HEK293 (cell line): ENCODE data around the gene VAV2.

ENCODE experiments used
- AEBP2 ChIP-seq: fragments of 450-650 bp; formaldehyde crosslinking; IDR thresholded peaks from 2 replicates; pipeline ENCODE4 v1.5.1; 2016; ENCODE audit warnings: missing biosample characterization, missing genetic modification characterization, borderline replicate concordance
- GLIS2 ChIP-seq: fragments of 450-650 bp; formaldehyde crosslinking; IDR thresholded peaks from 2 replicates; pipeline ENCODE4 v1.5.1; 2016; ENCODE audit warnings: missing biosample characterization, missing genetic modification characterization
- HOXD13 ChIP-seq: sonication (generic); formaldehyde crosslinking; IDR thresholded peaks from 2 replicates; pipeline ENCODE4 v1.8.0; 2022; ENCODE audit warnings: missing genetic modification reagents, borderline replicate concordance
- KLF8 ChIP-seq: fragments of 450-650 bp; formaldehyde crosslinking; IDR thresholded peaks from 2 replicates; pipeline ENCODE4 v1.5.1; 2016; ENCODE audit warnings: missing biosample characterization, missing genetic modification characterization
- MEIS1 ChIP-seq: sonication (generic); formaldehyde crosslinking; IDR thresholded peaks from 2 replicates; pipeline ENCODE4 v1.8.1; 2022; ENCODE audit warnings: missing genetic modification reagents, mild to moderate bottlenecking, borderline replicate concordance
- REPIN1 ChIP-seq: fragments of 450-650 bp; formaldehyde crosslinking; IDR thresholded peaks from 2 replicates; pipeline ENCODE4 v1.5.1; 2017; ENCODE audit warnings: missing biosample characterization, missing genetic modification characterization, low read depth
- SALL2 ChIP-seq: fragments of 450-650 bp; formaldehyde crosslinking; IDR thresholded peaks from 2 replicates; pipeline ENCODE4 v1.5.0; 2017; ENCODE audit warnings: missing biosample characterization, mild to moderate bottlenecking, missing genetic modification characterization, borderline replicate concordance
- SETDB1 ChIP-seq: IDR thresholded peaks from one replicate; pipeline ENCODE4 v1.6.1; 2017; ENCODE audit warnings: mild to moderate bottlenecking, low read length, moderate library complexity, mixed read lengths; ENCODE audit not compliant: insufficient read length
- TCF7L2 ChIP-seq: IDR thresholded peaks from 2 replicates; pipeline ENCODE4 v1.6.1; 2011; ENCODE audit warnings: low read depth, mild to moderate bottlenecking, inconsistent platforms, low read length, moderate library complexity, borderline replicate concordance
- ZBTB1 ChIP-seq: fragments of 450-650 bp; formaldehyde crosslinking; IDR thresholded peaks from 2 replicates; pipeline ENCODE4 v1.5.1; 2016; ENCODE audit warnings: missing biosample characterization, missing genetic modification characterization
- ZNF121 ChIP-seq: fragments of 450-650 bp; formaldehyde crosslinking; IDR thresholded peaks from 2 replicates; pipeline ENCODE4 v1.5.1; 2016; ENCODE audit warnings: missing biosample characterization, missing genetic modification characterization
- ZNF138 ChIP-seq: fragments of 450-650 bp; formaldehyde crosslinking; IDR thresholded peaks from 2 replicates; pipeline ENCODE4 v1.5.1; 2016; ENCODE audit warnings: missing biosample characterization, missing genetic modification characterization, borderline replicate concordance
- ZNF16 ChIP-seq: fragments of 450-650 bp; formaldehyde crosslinking; IDR thresholded peaks from 2 replicates; pipeline ENCODE4 v1.5.1; 2016; ENCODE audit warnings: low read depth, missing biosample characterization, missing genetic modification characterization
- ZNF184 ChIP-seq: fragments of 450-650 bp; IDR thresholded peaks from 2 replicates; pipeline ENCODE4 v1.5.1; 2018; ENCODE audit warnings: missing biosample characterization, mild to moderate bottlenecking, missing genetic modification characterization
- ZNF2 ChIP-seq: fragments of 450-650 bp; formaldehyde crosslinking; IDR thresholded peaks from 2 replicates; pipeline ENCODE4 v1.5.1; 2016; ENCODE audit warnings: missing biosample characterization, missing genetic modification characterization
- ZNF214 ChIP-seq: fragments of 450-650 bp; formaldehyde crosslinking; IDR thresholded peaks from 2 replicates; pipeline ENCODE4 v1.5.1; 2017; ENCODE audit warnings: missing biosample characterization, mild to moderate bottlenecking, missing genetic modification characterization, borderline replicate concordance
- ZNF266 ChIP-seq: fragments of 450-650 bp; formaldehyde crosslinking; IDR thresholded peaks from 2 replicates; pipeline ENCODE4 v1.5.1; 2016; ENCODE audit warnings: missing biosample characterization, missing genetic modification characterization, low read depth
- ZNF302 ChIP-seq: fragments of 450-650 bp; formaldehyde crosslinking; IDR thresholded peaks from 2 replicates; pipeline ENCODE4 v1.5.1; 2016; ENCODE audit warnings: missing biosample characterization, missing genetic modification characterization, low read depth
- ZNF530 ChIP-seq: fragments of 450-650 bp; formaldehyde crosslinking; IDR thresholded peaks from 2 replicates; pipeline ENCODE4 v1.5.1; 2016; ENCODE audit warnings: low read depth, missing biosample characterization, missing genetic modification characterization
- ZNF548 ChIP-seq: fragments of 450-650 bp; formaldehyde crosslinking; IDR thresholded peaks from 2 replicates; pipeline ENCODE4 v1.5.1; 2016; ENCODE audit warnings: missing biosample characterization, missing genetic modification characterization
- ZNF558 ChIP-seq: fragments of 450-650 bp; formaldehyde crosslinking; IDR thresholded peaks from 2 replicates; pipeline ENCODE4 v1.5.1; 2016; ENCODE audit warnings: missing biosample characterization, missing genetic modification characterization
- ZNF571 ChIP-seq: fragments of 450-650 bp; formaldehyde crosslinking; IDR thresholded peaks from 2 replicates; pipeline ENCODE4 v1.5.0; 2017; ENCODE audit warnings: missing biosample characterization, missing genetic modification characterization
- ZNF621 ChIP-seq: fragments of 450-650 bp; formaldehyde crosslinking; IDR thresholded peaks from 2 replicates; pipeline ENCODE4 v1.5.1; 2017; ENCODE audit warnings: missing biosample characterization, missing genetic modification characterization
- ZNF677 ChIP-seq: fragments of 450-650 bp; IDR thresholded peaks from 2 replicates; pipeline ENCODE4 v1.5.0; 2018; ENCODE audit warnings: missing biosample characterization, mild to moderate bottlenecking, missing genetic modification characterization, moderate library complexity
- ZNF701 ChIP-seq: fragments of 450-650 bp; formaldehyde crosslinking; IDR thresholded peaks from 2 replicates; pipeline ENCODE4 v1.5.1; 2016; ENCODE audit warnings: missing biosample characterization, missing genetic modification characterization
- TF ChIP-seq, protein P1 (sequence below): IDR thresholded peaks from 2 replicates; pipeline ENCODE4 v1.6.1; 2011; ENCODE audit warnings: mild to moderate bottlenecking, low read depth, low read length, borderline replicate concordance
- TF ChIP-seq, protein P2 (sequence below): fragments of 450-650 bp; formaldehyde crosslinking; IDR thresholded peaks from 2 replicates; pipeline ENCODE4 v1.5.1; 2017; ENCODE audit warnings: missing biosample characterization, missing genetic modification characterization
- TF ChIP-seq, protein P3 (sequence below): fragments of 450-650 bp; formaldehyde crosslinking; IDR thresholded peaks from 2 replicates; pipeline ENCODE4 v1.5.1; 2017; ENCODE audit warnings: missing biosample characterization, missing genetic modification characterization
- TF ChIP-seq, protein P4 (sequence below): fragments of 450-650 bp; formaldehyde crosslinking; IDR thresholded peaks from 2 replicates; pipeline ENCODE4 v1.5.1; 2016; ENCODE audit warnings: missing biosample characterization, missing genetic modification characterization
- TF ChIP-seq, protein P5 (sequence below): fragments of 450-650 bp; formaldehyde crosslinking; IDR thresholded peaks from 2 replicates; pipeline ENCODE4 v1.5.1; 2017; ENCODE audit warnings: missing biosample characterization, mild to moderate bottlenecking, missing genetic modification characterization, moderate library complexity

The VAV2 gene

DNA sequence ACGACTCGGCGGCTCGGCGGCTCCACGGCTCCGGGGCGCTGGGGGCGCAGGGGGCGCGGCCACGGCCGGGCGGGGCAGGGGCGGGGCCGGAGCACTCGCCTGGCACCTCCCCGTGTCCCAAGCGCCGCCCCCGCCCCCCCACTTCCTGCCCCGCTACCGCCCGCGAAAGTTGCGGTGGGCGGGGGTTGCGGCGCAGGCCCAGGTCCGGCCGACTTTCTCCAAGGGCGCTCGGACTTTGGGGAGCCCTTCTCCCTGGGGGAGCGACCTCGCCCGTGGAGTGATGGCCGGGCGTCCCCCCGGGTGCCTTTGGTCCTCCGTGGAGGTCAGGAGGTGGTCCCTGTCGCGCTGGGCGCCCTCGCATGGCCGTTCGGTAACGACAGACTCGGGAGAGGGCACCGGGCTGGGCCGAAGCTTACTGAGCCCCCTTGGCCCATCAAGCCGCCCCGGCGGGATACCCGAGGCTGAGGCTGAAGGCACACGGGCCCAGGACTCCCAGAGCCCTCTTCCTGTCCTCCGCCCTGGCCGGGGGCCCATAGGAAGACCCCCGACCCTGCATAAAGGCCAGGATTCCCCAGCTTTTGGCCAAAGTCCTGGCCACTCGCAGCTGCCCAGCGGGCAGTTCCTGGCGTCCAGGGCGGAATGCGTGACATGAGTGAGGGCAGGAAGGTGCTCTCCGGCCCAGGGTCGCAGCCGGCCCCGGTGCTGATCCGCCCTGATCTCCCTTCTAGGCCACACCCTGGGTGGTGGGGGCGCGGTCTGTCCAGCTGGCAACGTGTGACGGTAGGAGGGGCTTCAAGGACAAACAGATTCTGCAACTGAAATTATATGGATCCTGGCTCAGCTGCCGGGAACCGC lies 883 bp upstream of the VAV2 start (continued):
- TF ChIP-seq ZNF558 (no peak), ZNF302 (tag by site-specific recombination) (no peak), ZNF677 (tag by site-specific recombination) (no peak), ZNF571 (tag by site-specific recombination) (no peak), MEIS1 (CRISPR knock-in tag) (no peak), AEBP2 (tag by site-specific recombination) (no peak), HOXD13 (CRISPR knock-in tag) (no peak), ZNF701 (tag by site-specific recombination) (no peak), TCF7L2 (no peak), REPIN1 (tag by site-specific recombination) (no peak), ZNF530 (tag by site-specific recombination) (no peak), ZNF2 (tag by site-specific recombination) (no peak), ZNF121 (tag by site-specific recombination) (no peak), ZNF621 (tag by site-specific recombination) (no peak), GLIS2 (peak; percentile 91), KLF8 (tag by site-specific recombination) (peak; percentile 88), ZNF266 (tag by site-specific recombination) (no peak), ZNF138 (tag by site-specific recombination) (no peak), ZBTB1 (0 out of 2 replicates have a peak, but pooled peaks have one; percentile 31), SETDB1 (no peak), ZNF16 (tag by site-specific recombination) (no peak), ZNF184 (tag by site-specific recombination) (no peak), ZNF548 (tag by site-specific recombination) (no peak; the same call in 1 of the 2 replicates), ZNF214 (no peak), SALL2 (tag by site-specific recombination) (no peak)
- TF ChIP-seq, protein P1, sequence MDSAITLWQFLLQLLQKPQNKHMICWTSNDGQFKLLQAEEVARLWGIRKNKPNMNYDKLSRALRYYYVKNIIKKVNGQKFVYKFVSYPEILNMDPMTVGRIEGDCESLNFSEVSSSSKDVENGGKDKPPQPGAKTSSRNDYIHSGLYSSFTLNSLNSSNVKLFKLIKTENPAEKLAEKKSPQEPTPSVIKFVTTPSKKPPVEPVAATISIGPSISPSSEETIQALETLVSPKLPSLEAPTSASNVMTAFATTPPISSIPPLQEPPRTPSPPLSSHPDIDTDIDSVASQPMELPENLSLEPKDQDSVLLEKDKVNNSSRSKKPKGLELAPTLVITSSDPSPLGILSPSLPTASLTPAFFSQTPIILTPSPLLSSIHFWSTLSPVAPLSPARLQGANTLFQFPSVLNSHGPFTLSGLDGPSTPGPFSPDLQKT, result no peak
- TF ChIP-seq, protein P2, sequence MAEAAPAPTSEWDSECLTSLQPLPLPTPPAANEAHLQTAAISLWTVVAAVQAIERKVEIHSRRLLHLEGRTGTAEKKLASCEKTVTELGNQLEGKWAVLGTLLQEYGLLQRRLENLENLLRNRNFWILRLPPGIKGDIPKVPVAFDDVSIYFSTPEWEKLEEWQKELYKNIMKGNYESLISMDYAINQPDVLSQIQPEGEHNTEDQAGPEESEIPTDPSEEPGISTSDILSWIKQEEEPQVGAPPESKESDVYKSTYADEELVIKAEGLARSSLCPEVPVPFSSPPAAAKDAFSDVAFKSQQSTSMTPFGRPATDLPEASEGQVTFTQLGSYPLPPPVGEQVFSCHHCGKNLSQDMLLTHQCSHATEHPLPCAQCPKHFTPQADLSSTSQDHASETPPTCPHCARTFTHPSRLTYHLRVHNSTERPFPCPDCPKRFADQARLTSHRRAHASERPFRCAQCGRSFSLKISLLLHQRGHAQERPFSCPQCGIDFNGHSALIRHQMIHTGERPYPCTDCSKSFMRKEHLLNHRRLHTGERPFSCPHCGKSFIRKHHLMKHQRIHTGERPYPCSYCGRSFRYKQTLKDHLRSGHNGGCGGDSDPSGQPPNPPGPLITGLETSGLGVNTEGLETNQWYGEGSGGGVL (tag by site-specific recombination), result no peak
- TF ChIP-seq, protein P3, sequence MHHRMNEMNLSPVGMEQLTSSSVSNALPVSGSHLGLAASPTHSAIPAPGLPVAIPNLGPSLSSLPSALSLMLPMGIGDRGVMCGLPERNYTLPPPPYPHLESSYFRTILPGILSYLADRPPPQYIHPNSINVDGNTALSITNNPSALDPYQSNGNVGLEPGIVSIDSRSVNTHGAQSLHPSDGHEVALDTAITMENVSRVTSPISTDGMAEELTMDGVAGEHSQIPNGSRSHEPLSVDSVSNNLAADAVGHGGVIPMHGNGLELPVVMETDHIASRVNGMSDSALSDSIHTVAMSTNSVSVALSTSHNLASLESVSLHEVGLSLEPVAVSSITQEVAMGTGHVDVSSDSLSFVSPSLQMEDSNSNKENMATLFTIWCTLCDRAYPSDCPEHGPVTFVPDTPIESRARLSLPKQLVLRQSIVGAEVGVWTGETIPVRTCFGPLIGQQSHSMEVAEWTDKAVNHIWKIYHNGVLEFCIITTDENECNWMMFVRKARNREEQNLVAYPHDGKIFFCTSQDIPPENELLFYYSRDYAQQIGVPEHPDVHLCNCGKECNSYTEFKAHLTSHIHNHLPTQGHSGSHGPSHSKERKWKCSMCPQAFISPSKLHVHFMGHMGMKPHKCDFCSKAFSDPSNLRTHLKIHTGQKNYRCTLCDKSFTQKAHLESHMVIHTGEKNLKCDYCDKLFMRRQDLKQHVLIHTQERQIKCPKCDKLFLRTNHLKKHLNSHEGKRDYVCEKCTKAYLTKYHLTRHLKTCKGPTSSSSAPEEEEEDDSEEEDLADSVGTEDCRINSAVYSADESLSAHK (tag by site-specific recombination), result no peak
- TF ChIP-seq, protein P4, sequence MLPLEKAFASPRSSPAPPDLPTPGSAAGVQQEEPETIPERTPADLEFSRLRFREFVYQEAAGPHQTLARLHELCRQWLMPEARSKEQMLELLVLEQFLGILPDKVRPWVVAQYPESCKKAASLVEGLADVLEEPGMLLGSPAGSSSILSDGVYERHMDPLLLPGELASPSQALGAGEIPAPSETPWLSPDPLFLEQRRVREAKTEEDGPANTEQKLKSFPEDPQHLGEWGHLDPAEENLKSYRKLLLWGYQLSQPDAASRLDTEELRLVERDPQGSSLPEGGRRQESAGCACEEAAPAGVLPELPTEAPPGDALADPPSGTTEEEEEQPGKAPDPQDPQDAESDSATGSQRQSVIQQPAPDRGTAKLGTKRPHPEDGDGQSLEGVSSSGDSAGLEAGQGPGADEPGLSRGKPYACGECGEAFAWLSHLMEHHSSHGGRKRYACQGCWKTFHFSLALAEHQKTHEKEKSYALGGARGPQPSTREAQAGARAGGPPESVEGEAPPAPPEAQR (tag by site-specific recombination), result no peak
- TF ChIP-seq, protein P5, sequence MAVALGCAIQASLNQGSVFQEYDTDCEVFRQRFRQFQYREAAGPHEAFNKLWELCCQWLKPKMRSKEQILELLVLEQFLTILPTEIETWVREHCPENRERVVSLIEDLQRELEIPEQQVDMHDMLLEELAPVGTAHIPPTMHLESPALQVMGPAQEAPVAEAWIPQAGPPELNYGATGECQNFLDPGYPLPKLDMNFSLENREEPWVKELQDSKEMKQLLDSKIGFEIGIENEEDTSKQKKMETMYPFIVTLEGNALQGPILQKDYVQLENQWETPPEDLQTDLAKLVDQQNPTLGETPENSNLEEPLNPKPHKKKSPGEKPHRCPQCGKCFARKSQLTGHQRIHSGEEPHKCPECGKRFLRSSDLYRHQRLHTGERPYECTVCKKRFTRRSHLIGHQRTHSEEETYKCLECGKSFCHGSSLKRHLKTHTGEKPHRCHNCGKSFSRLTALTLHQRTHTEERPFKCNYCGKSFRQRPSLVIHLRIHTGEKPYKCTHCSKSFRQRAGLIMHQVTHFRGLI (tag by site-specific recombination), result no peak; the same call in 1 of the 2 replicates
